Adrenal gland (tissue), 5 donors: ENCODE data around the gene LTBP2.

Experiments
- CTCF ChIP-seq, 6 experiments: fragments of 450-650 bp in 4 of 6; fragments of 200-600 bp in 2 of 6; sonication (generic) in 1 of 6; IDR thresholded peaks; 1 replicate in 5 of 6; 2 replicates in 1 of 6; pipeline versions ENCODE4 v1.5.1 to v1.8.0; 2016 to 2021; ENCODE audit warnings: antibody characterized with exemption in 6 of 6, mild to moderate bottlenecking in 2 of 6, moderate library complexity in 1 of 6
- POLR2A ChIP-seq, 2 donors: fragments of 450-650 bp; IDR thresholded peaks; one replicate each; pipeline ENCODE4 v1.6.1; 2017; ENCODE audit warnings: antibody characterized with exemption in 2 of 2, mild to moderate bottlenecking in 2 of 2, moderate library complexity in 1 of 2
- donor health status: DM: no; HTN: no; CAD: no.

- TF ChIP-seq CTCF (IDR thresholded peaks at IDR 0.05) (no peak), POLR2A (IDR thresholded peaks at IDR 0.05) (no peak)
Measured at GRCh38 chr14:74606727-74607126, 5.3 kb downstream of the LTBP2 start.
